GM23338 (cell line): ENCODE results near the gene SESN2. TPM values are rescaled to one million over a fixed set of nuclear protein-coding genes. Genes with fewer than 3 reads are reported as not detected.
A peak's percentile ranks its signal among the peaks of the same experiment; 100 is the strongest.

Source experiments
- ATAC-seq: fragments of 200-7000 bp; cut with Tn5 transposase; 3 replicates; pipeline ENCODE4 v1.9.1; 2020
- DNase-seq: peaks from one replicate; pipeline ENCODE4 v3.0.0-alpha.2; 2015; ENCODE audit warnings: low spot score
- H2AFZ ChIP-seq: fragments of 200-600 bp; sonication (generic); 2 replicates; pipeline ENCODE4 v1.8.0; 2016; ENCODE audit warnings: antibody characterized with exemption, mild to moderate bottlenecking, moderate library complexity
- H3F3A ChIP-seq: fragments of 200-600 bp; sonication (generic); replicated peaks from 2 replicates; pipeline ENCODE4 v1.8.0; 2017; ENCODE audit warnings: antibody characterized with exemption, mixed run types, low read depth
- H3K27ac ChIP-seq: fragments of 200-600 bp; sonication (generic); 2 replicates; pipeline ENCODE4 v1.6.1; 2016; ENCODE audit warnings: low read depth
- H3K27me3 ChIP-seq: fragments of 200-600 bp; sonication (generic); 2 replicates; pipeline ENCODE4 v1.8.0; 2016; ENCODE audit warnings: mild to moderate bottlenecking, mixed run types, moderate library complexity; ENCODE audit not compliant: insufficient read depth
- H3K36me3 ChIP-seq: fragments of 200-600 bp; sonication (generic); 2 replicates; pipeline ENCODE4 v1.8.0; 2016; ENCODE audit warnings: mild to moderate bottlenecking; ENCODE audit not compliant: insufficient read depth
- H3K4me1 ChIP-seq: fragments of 200-600 bp; sonication (generic); 2 replicates; pipeline ENCODE4 v1.8.0; 2016; ENCODE audit warnings: mild to moderate bottlenecking, moderate library complexity; ENCODE audit not compliant: insufficient read depth
- H3K4me2 ChIP-seq: fragments of 200-600 bp; sonication (generic); 2 replicates; pipeline ENCODE4 v1.7.1; 2017; ENCODE audit warnings: mixed run types
- H3K4me3 ChIP-seq: fragments of 200-600 bp; sonication (generic); 2 replicates; pipeline ENCODE4 v1.6.1; 2016; ENCODE audit warnings: mixed run types
- H3K79me2 ChIP-seq: fragments of 200-600 bp; sonication (generic); replicated peaks from 2 replicates; pipeline ENCODE4 v1.8.0; 2017; ENCODE audit warnings: mild to moderate bottlenecking; ENCODE audit not compliant: insufficient read depth
- H3K9me2 ChIP-seq: fragments of 200-600 bp; sonication (generic); 2 replicates; pipeline ENCODE4 v1.8.0; 2017; ENCODE audit not compliant: insufficient read depth
- H4K20me1 ChIP-seq: fragments of 200-600 bp; sonication (generic); replicated peaks from 2 replicates; pipeline ENCODE4 v1.8.0; 2017; ENCODE audit warnings: mild to moderate bottlenecking; ENCODE audit not compliant: insufficient read depth
- H3K27ac Mint-ChIP-seq: 2 replicates; pipeline ENCODE4 v1.8.0; 2020; ENCODE audit warnings: inconsistent platforms, mild to moderate bottlenecking, moderate library complexity, mixed read lengths
- H3K27me3 Mint-ChIP-seq: 3 replicates; pipeline ENCODE4 v1.8.0; 2022; ENCODE audit warnings: low read depth, mild to moderate bottlenecking, moderate library complexity, mixed read lengths, inconsistent platforms; ENCODE audit not compliant: insufficient read depth, poor library complexity
- H3K36me3 Mint-ChIP-seq: 3 replicates; pipeline ENCODE4 v1.8.0; 2021; ENCODE audit warnings: low read depth, mild to moderate bottlenecking, inconsistent platforms, moderate library complexity, mixed read lengths
- H3K4me1 Mint-ChIP-seq: 3 replicates; pipeline ENCODE4 v1.8.0; 2020; ENCODE audit warnings: mild to moderate bottlenecking, inconsistent platforms, mixed read lengths
- H3K4me3 Mint-ChIP-seq: 3 replicates; pipeline ENCODE4 v1.8.0; 2021; ENCODE audit warnings: moderate library complexity, mild to moderate bottlenecking, inconsistent platforms, mixed read lengths
- H3K9me3 Mint-ChIP-seq: 3 replicates; pipeline ENCODE4 v1.8.0; 2020; ENCODE audit warnings: moderate library complexity, mild to moderate bottlenecking, inconsistent platforms, mixed read lengths
- CREB1 ChIP-seq: fragments of 250-450 bp; sonication (Bioruptor Pico); IDR thresholded peaks from 2 replicates; pipeline ENCODE4 v1.5.0; 2020; ENCODE audit warnings: low read depth, mild to moderate bottlenecking, moderate library complexity
- EZH2 ChIP-seq: fragments of 200-600 bp; sonication (generic); IDR thresholded peaks from one replicate; pipeline ENCODE4 v1.8.0; 2017; ENCODE audit warnings: antibody characterized with exemption, mild to moderate bottlenecking, low read depth; ENCODE audit not compliant: unreplicated experiment
- EZH2phosphoT487 ChIP-seq: fragments of 200-600 bp; sonication (generic); IDR thresholded peaks from one replicate; pipeline ENCODE4 v1.8.1; 2018; ENCODE audit warnings: antibody characterized with exemption; ENCODE audit not compliant: unreplicated experiment
- JUNB ChIP-seq: IDR thresholded peaks from one replicate; pipeline ENCODE4 v1.6.1; 2016; ENCODE audit warnings: antibody characterized with exemption; ENCODE audit not compliant: unreplicated experiment
- NANOG ChIP-seq: IDR thresholded peaks from 2 replicates; pipeline ENCODE4 v1.6.1; 2016; ENCODE audit warnings: antibody characterized with exemption, borderline replicate concordance
- POLR2AphosphoS5 ChIP-seq: IDR thresholded peaks from 2 replicates; pipeline ENCODE4 v1.6.1; 2016; ENCODE audit warnings: antibody characterized with exemption, low read depth
- STAT1 ChIP-seq: IDR thresholded peaks from one replicate; pipeline ENCODE4 v1.6.1; 2016; ENCODE audit warnings: antibody characterized with exemption; ENCODE audit not compliant: unreplicated experiment
- ZNF114 ChIP-seq: fragments of 250-450 bp; sonication (Bioruptor Pico); IDR thresholded peaks from 2 replicates; pipeline ENCODE4 v1.5.0; 2020; ENCODE audit warnings: mild to moderate bottlenecking, moderate library complexity
- ZNF331 ChIP-seq: fragments of 250-450 bp; sonication (Bioruptor Pico); IDR thresholded peaks from 2 replicates; pipeline ENCODE4 v1.5.0; 2020; ENCODE audit warnings: low read depth, mild to moderate bottlenecking, moderate library complexity
- polyA plus RNA-seq: library from polyadenylated mRNA; unstranded; fragments of >200 nt; fragmentation: Nextera tagmentation; extraction: Ambion mirVana; gene quantifications from 2 replicates; pipeline ENCODE4 v1.2.1, GENCODE V29; 2016
- total RNA-seq: library from RNA; depleted of rRNA; stranded (reverse); fragments of >200 nt; shearing (Covaris generic); gene quantifications from 2 replicates; pipeline ENCODE4 v1.2.3, GENCODE V29; 2014
- TF ChIP-seq, protein P1 (sequence below): IDR thresholded peaks from one replicate; pipeline ENCODE4 v1.6.1; 2018; ENCODE audit warnings: antibody characterized with exemption; ENCODE audit not compliant: unreplicated experiment
- TF ChIP-seq, protein P2 (sequence below): fragments of 250-450 bp; sonication (Bioruptor Pico); IDR thresholded peaks from 2 replicates; pipeline ENCODE4 v1.5.0; 2020; ENCODE audit warnings: mild to moderate bottlenecking, moderate library complexity
- TF ChIP-seq, protein P3 (sequence below), 2 experiments: fragments of 200-600 bp in 1 of 2; sonication (generic) in 1 of 2; conservative IDR thresholded peaks; 2 replicates each; pipeline versions ENCODE4 v1.5.1 to v1.6.1; 2016 to 2017; ENCODE audit warnings: antibody characterized with exemption in 2 of 2, low read depth in 2 of 2, mild to moderate bottlenecking in 2 of 2, moderate library complexity in 1 of 2
- TF ChIP-seq, protein P4 (sequence below): IDR thresholded peaks from 2 replicates; pipeline ENCODE4 v1.6.1; 2016; ENCODE audit warnings: antibody characterized with exemption

SESN2 gene
- total and polyA plus RNA-seq, 2 experiments from 2014 or later, result 22.8 to 52.1 TPM

DNA sequence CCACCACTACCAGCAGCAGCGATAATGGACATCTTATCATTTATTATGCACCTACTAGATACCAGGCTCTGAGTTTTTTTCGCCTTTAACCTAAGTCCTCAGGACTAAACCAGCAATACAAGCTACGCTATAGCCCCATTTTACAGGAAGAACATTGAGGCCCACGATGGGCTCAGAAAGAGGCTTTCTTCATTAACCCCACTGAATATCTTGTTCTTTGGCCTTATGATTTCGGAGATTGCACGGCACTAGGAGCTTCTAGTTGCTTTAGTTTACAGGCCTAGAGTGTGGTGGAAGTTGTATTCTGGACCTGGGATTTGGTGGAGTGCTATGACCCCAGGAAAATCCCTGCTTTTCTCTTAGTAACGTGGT lies 1.5 kb downstream of the SESN2 start:
- Mint-ChIP-seq H3K36me3 (peaks cover 21% of the 10 kb centered on the region), H3K4me1 (peaks cover 44% of the 10 kb centered on the region), H3K27ac (peak overlapping the region; percentile 17; the same call in 1 of the 2 replicates), H3K4me3 (peak overlapping the region; percentile 80), H3K27me3 (peaks cover 15% of the 10 kb centered on the region), H3K9me3 (no peaks in the 10 kb centered on the region; the same call in 2 of the 3 replicates)
- ATAC-seq, result no peak
- H3K4me1 ChIP-seq, result peaks cover 56% of the 10 kb centered on the region
- no peak overlapping the region for H3K27ac ChIP-seq
- no peak for DNase-seq
- peaks cover 10% of the 10 kb centered on the region; the same call in 1 of the 2 replicates for H3F3A ChIP-seq
- H3K79me2 ChIP-seq, result peaks cover 58% of the 10 kb centered on the region
- TF ChIP-seq, protein P1, sequence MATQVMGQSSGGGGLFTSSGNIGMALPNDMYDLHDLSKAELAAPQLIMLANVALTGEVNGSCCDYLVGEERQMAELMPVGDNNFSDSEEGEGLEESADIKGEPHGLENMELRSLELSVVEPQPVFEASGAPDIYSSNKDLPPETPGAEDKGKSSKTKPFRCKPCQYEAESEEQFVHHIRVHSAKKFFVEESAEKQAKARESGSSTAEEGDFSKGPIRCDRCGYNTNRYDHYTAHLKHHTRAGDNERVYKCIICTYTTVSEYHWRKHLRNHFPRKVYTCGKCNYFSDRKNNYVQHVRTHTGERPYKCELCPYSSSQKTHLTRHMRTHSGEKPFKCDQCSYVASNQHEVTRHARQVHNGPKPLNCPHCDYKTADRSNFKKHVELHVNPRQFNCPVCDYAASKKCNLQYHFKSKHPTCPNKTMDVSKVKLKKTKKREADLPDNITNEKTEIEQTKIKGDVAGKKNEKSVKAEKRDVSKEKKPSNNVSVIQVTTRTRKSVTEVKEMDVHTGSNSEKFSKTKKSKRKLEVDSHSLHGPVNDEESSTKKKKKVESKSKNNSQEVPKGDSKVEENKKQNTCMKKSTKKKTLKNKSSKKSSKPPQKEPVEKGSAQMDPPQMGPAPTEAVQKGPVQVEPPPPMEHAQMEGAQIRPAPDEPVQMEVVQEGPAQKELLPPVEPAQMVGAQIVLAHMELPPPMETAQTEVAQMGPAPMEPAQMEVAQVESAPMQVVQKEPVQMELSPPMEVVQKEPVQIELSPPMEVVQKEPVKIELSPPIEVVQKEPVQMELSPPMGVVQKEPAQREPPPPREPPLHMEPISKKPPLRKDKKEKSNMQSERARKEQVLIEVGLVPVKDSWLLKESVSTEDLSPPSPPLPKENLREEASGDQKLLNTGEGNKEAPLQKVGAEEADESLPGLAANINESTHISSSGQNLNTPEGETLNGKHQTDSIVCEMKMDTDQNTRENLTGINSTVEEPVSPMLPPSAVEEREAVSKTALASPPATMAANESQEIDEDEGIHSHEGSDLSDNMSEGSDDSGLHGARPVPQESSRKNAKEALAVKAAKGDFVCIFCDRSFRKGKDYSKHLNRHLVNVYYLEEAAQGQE, result no peak
- TF ChIP-seq ZNF331 (no peak), CREB1 (CRISPR knock-in tag) (no peak), EZH2phosphoT487 (no peak), JUNB (no peak), NANOG (no peak), POLR2AphosphoS5 (no peak), STAT1 (no peak), ZNF114 (no peak), EZH2 (no peak)
- TF ChIP-seq, protein P2, sequence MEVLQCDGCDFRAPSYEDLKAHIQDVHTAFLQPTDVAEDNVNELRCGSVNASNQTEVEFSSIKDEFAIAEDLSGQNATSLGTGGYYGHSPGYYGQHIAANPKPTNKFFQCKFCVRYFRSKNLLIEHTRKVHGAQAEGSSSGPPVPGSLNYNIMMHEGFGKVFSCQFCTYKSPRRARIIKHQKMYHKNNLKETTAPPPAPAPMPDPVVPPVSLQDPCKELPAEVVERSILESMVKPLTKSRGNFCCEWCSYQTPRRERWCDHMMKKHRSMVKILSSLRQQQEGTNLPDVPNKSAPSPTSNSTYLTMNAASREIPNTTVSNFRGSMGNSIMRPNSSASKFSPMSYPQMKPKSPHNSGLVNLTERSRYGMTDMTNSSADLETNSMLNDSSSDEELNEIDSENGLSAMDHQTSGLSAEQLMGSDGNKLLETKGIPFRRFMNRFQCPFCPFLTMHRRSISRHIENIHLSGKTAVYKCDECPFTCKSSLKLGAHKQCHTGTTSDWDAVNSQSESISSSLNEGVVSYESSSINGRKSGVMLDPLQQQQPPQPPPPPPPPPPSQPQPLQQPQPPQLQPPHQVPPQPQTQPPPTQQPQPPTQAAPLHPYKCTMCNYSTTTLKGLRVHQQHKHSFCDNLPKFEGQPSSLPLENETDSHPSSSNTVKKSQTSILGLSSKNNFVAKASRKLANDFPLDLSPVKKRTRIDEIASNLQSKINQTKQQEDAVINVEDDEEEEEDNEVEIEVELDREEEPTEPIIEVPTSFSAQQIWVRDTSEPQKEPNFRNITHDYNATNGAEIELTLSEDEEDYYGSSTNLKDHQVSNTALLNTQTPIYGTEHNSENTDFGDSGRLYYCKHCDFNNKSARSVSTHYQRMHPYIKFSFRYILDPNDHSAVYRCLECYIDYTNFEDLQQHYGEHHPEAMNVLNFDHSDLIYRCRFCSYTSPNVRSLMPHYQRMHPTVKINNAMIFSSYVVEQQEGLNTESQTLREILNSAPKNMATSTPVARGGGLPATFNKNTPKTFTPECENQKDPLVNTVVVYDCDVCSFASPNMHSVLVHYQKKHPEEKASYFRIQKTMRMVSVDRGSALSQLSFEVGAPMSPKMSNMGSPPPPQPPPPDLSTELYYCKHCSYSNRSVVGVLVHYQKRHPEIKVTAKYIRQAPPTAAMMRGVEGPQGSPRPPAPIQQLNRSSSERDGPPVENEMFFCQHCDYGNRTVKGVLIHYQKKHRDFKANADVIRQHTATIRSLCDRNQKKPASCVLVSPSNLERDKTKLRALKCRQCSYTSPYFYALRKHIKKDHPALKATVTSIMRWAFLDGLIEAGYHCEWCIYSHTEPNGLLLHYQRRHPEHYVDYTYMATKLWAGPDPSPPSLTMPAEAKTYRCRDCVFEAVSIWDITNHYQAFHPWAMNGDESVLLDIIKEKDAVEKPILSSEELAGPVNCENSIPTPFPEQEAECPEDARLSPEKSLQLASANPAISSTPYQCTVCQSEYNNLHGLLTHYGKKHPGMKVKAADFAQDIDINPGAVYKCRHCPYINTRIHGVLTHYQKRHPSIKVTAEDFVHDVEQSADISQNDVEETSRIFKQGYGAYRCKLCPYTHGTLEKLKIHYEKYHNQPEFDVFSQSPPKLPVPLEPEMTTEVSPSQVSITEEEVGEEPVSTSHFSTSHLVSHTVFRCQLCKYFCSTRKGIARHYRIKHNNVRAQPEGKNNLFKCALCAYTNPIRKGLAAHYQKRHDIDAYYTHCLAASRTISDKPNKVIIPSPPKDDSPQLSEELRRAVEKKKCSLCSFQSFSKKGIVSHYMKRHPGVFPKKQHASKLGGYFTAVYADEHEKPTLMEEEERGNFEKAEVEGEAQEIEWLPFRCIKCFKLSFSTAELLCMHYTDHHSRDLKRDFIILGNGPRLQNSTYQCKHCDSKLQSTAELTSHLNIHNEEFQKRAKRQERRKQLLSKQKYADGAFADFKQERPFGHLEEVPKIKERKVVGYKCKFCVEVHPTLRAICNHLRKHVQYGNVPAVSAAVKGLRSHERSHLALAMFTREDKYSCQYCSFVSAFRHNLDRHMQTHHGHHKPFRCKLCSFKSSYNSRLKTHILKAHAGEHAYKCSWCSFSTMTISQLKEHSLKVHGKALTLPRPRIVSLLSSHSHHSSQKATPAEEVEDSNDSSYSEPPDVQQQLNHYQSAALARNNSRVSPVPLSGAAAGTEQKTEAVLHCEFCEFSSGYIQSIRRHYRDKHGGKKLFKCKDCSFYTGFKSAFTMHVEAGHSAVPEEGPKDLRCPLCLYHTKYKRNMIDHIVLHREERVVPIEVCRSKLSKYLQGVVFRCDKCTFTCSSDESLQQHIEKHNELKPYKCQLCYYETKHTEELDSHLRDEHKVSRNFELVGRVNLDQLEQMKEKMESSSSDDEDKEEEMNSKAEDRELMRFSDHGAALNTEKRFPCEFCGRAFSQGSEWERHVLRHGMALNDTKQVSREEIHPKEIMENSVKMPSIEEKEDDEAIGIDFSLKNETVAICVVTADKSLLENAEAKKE (CRISPR knock-in tag), result no peak
- TF ChIP-seq, protein P3, sequence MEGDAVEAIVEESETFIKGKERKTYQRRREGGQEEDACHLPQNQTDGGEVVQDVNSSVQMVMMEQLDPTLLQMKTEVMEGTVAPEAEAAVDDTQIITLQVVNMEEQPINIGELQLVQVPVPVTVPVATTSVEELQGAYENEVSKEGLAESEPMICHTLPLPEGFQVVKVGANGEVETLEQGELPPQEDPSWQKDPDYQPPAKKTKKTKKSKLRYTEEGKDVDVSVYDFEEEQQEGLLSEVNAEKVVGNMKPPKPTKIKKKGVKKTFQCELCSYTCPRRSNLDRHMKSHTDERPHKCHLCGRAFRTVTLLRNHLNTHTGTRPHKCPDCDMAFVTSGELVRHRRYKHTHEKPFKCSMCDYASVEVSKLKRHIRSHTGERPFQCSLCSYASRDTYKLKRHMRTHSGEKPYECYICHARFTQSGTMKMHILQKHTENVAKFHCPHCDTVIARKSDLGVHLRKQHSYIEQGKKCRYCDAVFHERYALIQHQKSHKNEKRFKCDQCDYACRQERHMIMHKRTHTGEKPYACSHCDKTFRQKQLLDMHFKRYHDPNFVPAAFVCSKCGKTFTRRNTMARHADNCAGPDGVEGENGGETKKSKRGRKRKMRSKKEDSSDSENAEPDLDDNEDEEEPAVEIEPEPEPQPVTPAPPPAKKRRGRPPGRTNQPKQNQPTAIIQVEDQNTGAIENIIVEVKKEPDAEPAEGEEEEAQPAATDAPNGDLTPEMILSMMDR (conservative IDR thresholded peaks at IDR 0.05; ENCODE audit: low read depth in 2 of 2), result no peak
- TF ChIP-seq, protein P4, sequence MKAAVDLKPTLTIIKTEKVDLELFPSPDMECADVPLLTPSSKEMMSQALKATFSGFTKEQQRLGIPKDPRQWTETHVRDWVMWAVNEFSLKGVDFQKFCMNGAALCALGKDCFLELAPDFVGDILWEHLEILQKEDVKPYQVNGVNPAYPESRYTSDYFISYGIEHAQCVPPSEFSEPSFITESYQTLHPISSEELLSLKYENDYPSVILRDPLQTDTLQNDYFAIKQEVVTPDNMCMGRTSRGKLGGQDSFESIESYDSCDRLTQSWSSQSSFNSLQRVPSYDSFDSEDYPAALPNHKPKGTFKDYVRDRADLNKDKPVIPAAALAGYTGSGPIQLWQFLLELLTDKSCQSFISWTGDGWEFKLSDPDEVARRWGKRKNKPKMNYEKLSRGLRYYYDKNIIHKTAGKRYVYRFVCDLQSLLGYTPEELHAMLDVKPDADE, result no peak
- H2AFZ ChIP-seq, result no peak overlapping the region
- H3K4me3 ChIP-seq, result peak overlapping the region; percentile 98
- no peaks in the 10 kb centered on the region for H3K27me3 ChIP-seq
- peaks cover 49% of the 10 kb centered on the region for H4K20me1 ChIP-seq
- peak overlapping the region; percentile 98 for H3K4me2 ChIP-seq
- H3K9me2 ChIP-seq, result no peaks in the 10 kb centered on the region
- no peaks in the 10 kb centered on the region for H3K36me3 ChIP-seq
